Stimulated activated CD8-positive, alpha-beta memory T cell treated with anti-CD3 and anti-CD28 coated beads, Interleukin-15, amount 100 ng/mL, for 4 hours (primary cell): Measurements from ENCODE around the gene ZNF653.
A peak's percentile ranks its signal among the peaks of the same experiment; 100 is the strongest.

Experiments
- DNase-seq, 2 donors: peaks; one replicate each; pipeline ENCODE4 v3.0.0-alpha.2; 2020; ENCODE audit warnings: low read depth in 2 of 2

Gene ZNF653, protein sequence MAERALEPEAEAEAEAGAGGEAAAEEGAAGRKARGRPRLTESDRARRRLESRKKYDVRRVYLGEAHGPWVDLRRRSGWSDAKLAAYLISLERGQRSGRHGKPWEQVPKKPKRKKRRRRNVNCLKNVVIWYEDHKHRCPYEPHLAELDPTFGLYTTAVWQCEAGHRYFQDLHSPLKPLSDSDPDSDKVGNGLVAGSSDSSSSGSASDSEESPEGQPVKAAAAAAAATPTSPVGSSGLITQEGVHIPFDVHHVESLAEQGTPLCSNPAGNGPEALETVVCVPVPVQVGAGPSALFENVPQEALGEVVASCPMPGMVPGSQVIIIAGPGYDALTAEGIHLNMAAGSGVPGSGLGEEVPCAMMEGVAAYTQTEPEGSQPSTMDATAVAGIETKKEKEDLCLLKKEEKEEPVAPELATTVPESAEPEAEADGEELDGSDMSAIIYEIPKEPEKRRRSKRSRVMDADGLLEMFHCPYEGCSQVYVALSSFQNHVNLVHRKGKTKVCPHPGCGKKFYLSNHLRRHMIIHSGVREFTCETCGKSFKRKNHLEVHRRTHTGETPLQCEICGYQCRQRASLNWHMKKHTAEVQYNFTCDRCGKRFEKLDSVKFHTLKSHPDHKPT

GRCh38 chr19:11505504-11506100 lies at the start of gene ZNF653:
Gene ZNF653 (minus strand): TSS chr19:11505839. CDS start chr19:11505786, 53 bp downstream.
- DNase-seq = peak; percentile 83 to 90

DNA sequence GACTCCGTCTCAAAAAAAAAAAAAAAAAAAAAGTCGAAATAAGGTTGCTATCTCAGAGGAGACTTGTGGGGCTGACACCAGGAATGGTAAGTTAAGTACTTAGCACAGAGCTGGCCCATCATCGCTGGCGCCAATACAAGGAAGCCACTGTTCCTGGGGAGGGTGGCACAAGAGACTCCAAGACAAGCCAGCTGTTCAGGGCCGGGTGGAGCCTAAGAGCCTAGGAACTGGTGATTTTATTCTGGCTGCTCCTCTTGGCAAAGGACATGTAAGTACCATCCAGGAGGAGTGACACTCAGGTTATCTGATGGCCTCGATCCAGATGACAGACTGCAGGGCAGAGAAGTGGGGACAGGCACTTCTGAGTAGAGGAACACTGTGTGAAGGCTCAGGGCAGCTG lies 49.6 kb upstream of the ZNF653 start:
- no peak for DNase-seq

DNA sequence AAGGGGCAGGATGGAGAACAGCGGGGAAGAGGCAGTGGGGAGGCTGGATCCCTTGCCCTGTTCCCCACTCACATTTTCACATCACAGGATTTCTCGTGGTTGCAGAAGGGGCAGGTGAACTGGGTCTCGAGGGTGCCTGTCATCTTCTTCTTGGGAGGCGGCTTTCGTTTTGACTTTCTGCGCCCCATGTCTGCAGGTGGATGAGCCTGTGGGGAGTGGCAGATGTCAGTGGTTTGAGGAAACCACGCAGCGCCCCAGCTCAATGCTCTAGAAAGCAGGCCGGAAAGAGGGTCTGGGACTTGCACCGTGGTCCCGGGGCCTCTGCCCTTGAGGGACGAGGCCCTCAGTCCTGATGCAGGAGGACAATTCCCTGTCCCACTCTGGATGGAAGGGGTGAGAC lies 48.5 kb upstream of the ZNF653 start:
- DNase-seq = no peak

- DNase-seq = no peak
Observed at GRCh38 chr19:11552666-11553372, 47.2 kb upstream of the ZNF653 start.

DNA sequence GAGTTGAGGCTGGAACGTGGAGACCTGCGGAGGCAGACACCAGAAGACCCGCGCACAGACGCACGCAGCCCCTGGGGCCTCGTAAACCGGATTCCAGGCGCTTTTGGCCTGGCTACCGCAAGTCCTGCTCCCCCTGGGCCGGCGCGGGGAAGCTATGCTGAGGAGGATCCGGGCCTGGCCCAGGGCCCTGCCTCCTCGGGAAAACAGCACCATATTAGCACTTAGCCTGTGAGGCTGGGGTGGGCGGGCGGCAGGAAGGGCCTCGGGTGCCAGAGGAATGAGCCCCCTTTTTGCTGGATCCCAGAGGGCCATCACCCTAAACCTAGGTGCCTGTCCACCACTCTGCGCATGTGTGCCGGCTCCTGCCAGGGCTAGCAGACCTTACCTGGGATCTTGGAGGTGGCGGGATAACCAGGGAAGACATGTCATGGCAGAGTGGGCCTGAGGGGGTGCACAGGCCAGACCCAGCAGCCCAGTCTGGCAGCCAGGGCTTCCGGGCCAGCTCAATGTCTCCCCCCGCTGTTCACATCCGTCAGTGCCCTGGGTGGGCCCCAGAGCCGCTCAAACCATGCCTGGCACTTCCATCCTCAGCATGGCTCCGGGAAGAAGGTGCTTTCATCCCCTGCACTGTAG lies 46.1 kb upstream of the ZNF653 start:
- DNase-seq = no peak

- DNase-seq = no peak
Observed at GRCh38 chr19:11550265-11550664, 44.6 kb upstream of the ZNF653 start.

- no peak for DNase-seq
Observed at GRCh38 chr19:11549386-11549953, 43.8 kb upstream of the ZNF653 start.

- DNase-seq = no peak
Observed at GRCh38 chr19:11547929-11548700, 42.5 kb upstream of the ZNF653 start.

DNA sequence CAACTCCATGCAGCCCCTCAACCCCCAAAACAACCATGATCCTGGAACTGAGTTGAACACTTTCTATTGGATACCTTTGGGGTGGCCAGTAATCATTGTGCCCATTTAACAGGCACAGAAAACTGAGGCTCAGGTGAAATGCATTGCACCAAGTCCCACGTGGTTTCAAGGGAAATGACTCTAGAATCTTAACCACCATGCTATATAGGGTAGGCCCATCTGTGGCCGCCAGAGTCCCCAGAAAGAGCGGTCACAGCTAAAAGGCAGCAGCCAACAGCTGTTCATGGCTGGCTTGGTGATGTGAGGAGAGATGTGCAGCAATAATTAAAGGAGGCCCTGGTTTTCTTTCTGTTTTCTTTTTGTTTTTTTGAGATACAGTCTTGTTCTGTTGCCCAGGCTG lies 35.6 kb upstream of the ZNF653 start:
- no peak for DNase-seq

GRCh38 chr19:11540645-11541044 lies 35.0 kb upstream of the ZNF653 start:
- no peak for DNase-seq

- DNase-seq = no peak
Observed at GRCh38 chr19:11539495-11540365, 34.1 kb upstream of the ZNF653 start.

- no peak for DNase-seq
Observed at GRCh38 chr19:11538232-11539036, 32.8 kb upstream of the ZNF653 start, which contains the start of gene CNN1. Gene CNN1 (plus strand): TSS chr19:11538851. CDS start chr19:11538928, 77 bp downstream.

DNA sequence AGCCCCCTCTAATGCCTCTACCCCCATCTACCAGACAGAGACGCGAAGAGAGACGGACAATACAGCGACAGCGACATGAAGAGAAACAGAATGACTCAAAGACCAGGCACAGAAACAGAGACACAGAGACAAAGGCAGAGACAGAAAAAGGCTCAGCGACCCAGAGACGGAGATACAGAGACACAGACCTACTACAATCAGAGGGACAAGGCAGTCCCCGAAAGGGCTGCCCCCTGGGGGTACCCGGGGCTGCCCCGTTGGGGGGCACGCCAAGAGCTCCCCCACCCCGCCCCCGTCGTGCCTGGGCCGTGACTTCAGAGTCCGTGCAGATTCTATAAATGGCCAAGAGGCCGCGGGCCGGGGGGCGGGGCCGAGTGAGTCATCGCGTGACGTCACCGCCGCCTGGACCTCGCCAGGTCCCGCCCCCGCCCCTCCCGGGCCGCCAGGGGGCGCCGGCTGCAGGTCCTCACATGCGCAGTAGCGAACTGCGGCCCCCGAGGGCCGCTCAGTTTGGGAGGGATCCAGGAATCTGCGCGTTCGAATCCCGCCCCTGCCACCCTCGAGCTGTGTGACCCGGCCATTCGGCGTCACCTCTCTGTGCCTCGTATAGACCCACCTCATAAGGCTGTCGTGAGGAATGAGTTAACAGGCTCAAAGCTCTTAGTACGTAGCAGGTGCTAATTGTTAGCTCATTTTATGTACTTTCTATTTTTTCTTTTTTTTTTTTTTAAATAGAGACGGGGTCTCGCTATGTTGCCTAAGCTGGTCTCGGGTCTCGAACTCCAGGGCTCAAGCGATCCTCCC lies 30.4 kb upstream of the ZNF653 start:
- peak; percentile 65 to 67 for DNase-seq

DNA sequence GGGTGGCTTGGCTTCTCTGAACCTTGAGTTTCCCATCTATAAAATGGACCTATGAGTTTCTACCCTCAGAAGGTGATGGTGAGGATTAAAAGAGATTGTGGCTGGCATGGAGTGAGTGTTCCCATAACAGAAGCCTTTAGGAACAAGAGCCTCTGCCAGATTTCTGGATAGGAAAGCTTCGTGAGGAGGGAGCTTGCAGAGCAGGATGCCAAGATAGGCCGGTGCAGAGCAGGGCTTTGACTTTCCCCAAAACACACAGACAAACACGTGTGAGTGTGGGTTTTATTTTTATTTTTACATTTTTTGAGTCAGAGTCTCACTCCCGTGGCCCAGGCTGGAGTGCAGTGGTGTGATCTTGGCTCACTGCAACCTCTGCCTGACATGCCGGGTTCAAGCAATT lies 29.3 kb upstream of the ZNF653 start:
- no peak for DNase-seq

DNA sequence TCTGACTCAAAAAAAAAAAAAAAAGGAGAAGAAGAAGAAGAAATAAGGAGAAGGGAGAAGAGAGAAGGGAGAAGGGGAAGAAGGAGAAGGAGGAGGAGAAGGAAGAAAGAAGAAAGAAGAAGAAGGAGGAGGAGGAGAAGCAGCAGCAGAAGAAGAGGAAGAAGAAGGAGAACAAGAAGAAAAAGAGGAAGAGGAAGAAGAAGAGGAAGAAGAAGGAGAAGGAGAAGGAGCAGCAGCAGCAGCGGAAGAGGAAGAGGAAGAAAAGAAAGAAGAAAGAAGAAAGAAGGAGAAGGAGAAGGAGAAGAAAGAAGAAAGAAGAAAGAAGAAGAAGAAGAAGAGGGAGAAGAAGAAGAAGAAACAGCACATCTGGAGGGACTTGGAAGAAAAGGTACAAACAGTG lies 28.9 kb upstream of the ZNF653 start:
- no peak for DNase-seq

DNA sequence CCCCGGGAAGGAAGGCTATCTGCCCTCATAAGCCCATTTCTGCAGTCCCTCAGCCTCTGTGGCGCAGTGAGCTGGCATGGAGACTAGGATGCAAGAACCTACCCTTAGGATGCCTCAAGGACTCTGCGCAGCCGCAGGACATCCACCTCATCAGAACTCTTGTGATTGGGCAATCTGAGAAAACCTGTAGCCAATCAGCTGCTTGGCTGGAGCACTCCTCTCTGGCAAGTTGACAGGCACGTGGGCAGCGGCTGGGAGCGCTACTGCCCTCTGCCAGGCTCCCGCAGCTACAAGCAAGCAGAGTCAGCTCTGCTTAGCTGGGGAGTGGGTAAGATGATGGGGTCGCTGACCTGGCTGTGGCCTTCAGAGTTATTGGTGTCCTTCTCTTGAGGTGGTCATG lies 24.8 kb upstream of the ZNF653 start:
- no peak for DNase-seq

GRCh38 chr19:11528551-11529341 lies 23.1 kb upstream of the ZNF653 start, which contains the start of gene ECSIT:
Gene ECSIT (minus strand): TSS chr19:11529134. CDS start chr19:11519170, 9,964 bp downstream.
- peak; percentile 82 to 89 for DNase-seq
